ENCODE results near the gene NPHP3.

DNA sequence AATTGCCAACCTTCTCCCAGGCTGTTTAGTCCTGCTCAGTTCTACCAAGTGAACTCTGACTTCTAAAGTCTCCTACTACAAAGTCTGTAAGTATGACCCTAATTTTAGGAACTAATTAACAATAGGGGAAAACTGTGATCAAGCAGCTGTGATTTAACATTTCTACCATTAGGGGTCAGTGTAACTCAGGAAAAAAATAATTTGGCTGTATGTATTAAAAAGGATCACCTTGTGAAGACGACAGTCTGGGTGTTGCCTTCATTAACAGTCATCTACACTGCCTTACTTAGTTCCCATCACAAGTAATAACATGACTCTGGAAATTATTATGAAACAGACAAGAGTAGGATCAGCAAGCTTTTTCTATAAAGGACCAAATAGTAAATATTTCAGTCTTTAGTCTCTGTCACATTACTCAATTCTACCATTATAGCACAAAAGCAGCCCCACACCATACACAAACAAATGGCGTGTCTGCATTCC lies 4.2 kb upstream of the NPHP3 start:
- TF ChIP-seq, protein P1, sequence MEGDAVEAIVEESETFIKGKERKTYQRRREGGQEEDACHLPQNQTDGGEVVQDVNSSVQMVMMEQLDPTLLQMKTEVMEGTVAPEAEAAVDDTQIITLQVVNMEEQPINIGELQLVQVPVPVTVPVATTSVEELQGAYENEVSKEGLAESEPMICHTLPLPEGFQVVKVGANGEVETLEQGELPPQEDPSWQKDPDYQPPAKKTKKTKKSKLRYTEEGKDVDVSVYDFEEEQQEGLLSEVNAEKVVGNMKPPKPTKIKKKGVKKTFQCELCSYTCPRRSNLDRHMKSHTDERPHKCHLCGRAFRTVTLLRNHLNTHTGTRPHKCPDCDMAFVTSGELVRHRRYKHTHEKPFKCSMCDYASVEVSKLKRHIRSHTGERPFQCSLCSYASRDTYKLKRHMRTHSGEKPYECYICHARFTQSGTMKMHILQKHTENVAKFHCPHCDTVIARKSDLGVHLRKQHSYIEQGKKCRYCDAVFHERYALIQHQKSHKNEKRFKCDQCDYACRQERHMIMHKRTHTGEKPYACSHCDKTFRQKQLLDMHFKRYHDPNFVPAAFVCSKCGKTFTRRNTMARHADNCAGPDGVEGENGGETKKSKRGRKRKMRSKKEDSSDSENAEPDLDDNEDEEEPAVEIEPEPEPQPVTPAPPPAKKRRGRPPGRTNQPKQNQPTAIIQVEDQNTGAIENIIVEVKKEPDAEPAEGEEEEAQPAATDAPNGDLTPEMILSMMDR (conservative IDR thresholded peaks at IDR 0.05): peak; percentile 89
- TF ChIP-seq ZFX (IDR thresholded peaks at IDR 0.05): no peak

Measured in C4-2B (cell line).